Measurements from ENCODE around the gene MRPS7.

GRCh38 chr17:75261336-75262111, at the start of gene MRPS7, which contains the start of gene GGA3:
- TF ChIP-seq POLR2A (IDR thresholded peaks at IDR 0.05; ENCODE audit: low read depth, low read length): peak; percentile 76
- TF ChIP-seq POLR2AphosphoS5 (IDR thresholded peaks at IDR 0.05; ENCODE audit: low read depth, low read length): peak; percentile 77
- peak; percentile 94 for TF ChIP-seq TAF1 (IDR thresholded peaks at IDR 0.05; ENCODE audit: low read depth, low read length)
